Measurements from ENCODE around the gene NEAT1. TPM values are rescaled to one million over a fixed set of nuclear protein-coding genes. Genes with fewer than 3 reads are reported as not detected.

The NEAT1 gene
- total and polyA plus RNA-seq, 9 of the 15 experiments (the other 6 are each of a cell fraction or from before 2014, with no cell fraction given): 20.1 to 389 (median 62.8) TPM

- no peak for TF ChIP-seq ZBTB49 (CRISPR knock-in tag; IDR thresholded peaks at IDR 0.05; ENCODE audit: borderline replicate concordance)
- 0 out of 2 replicates have a peak, but pooled peaks have one; percentile 7 for TF ChIP-seq KLF16 (IDR thresholded peaks at IDR 0.05)
- no peak for TF ChIP-seq PURB (CRISPR knock-in tag; IDR thresholded peaks at IDR 0.05; ENCODE audit: low read depth)
- TF ChIP-seq FOXP4 (CRISPR knock-in tag; IDR thresholded peaks at IDR 0.05; ENCODE audit: borderline replicate concordance): no peak
- no peak for TF ChIP-seq ZMIZ1 (IDR thresholded peaks at IDR 0.05; ENCODE audit: low read depth in 2 of 2, low read length in 2 of 2)
- no peak for TF ChIP-seq NELFE (IDR thresholded peaks at IDR 0.05; ENCODE audit: insufficient read depth, insufficient read length)
- no peak for TF ChIP-seq C11orf30 (IDR thresholded peaks at IDR 0.05; ENCODE audit: low read depth)
- 0 out of 2 replicates have a peak, but pooled peaks have one; percentile 39 for TF ChIP-seq ZNF311 (CRISPR knock-in tag; IDR thresholded peaks at IDR 0.05)
- no peak for TF ChIP-seq TFE3 (CRISPR knock-in tag; IDR thresholded peaks at IDR 0.05)
Measured at GRCh38 chr11:65478388-65479183, 56.0 kb downstream of the NEAT1 start (continued).

All from K562 (cell line).